ENCODE results near the gene TANGO6. TPM values are rescaled to one million over a fixed set of nuclear protein-coding genes. Genes with fewer than 3 reads are reported as not detected.

Gene TANGO6
- total and polyA plus RNA-seq, 4 donors = 10.7 to 24.8 (median 13.9) TPM

GRCh38 chr16:69089091-69089910 lies 246.0 kb downstream of the TANGO6 start:
- H3K27ac ChIP-seq (ENCODE audit: low read depth, low read length) = no peak overlapping the region

DNA sequence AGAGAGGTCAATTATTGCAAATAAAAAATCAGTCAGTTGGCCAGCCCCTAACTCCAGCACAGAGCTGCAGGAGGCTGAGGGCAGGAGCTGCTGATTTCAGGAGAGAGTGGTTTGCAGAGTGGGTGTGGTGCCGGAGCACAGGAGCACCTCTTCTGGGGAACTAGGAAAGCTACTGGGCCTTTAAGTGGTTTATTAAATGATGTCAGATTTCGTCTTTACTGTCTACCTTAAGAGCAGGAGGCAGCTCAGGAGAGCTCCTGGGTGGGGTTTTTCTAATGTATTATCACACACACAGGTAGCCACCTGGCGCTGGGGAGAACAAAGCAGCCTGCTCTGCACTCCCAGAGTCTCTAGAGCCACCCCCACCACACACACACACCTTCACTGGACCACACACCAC lies 250.6 kb downstream of the TANGO6 start:
- H3K9me3 ChIP-seq (ENCODE audit: control insufficient read depth, insufficient read depth, low read length) = no peaks in the 10 kb centered on the region
- H3K4me3 ChIP-seq (ENCODE audit: low read depth, low read length) = no peak overlapping the region
- H3K36me3 ChIP-seq (ENCODE audit: control insufficient read depth, insufficient read depth, low read length) = peaks cover 2% of the 10 kb centered on the region
- peaks cover 12% of the 10 kb centered on the region for H3K4me1 ChIP-seq (ENCODE audit: control insufficient read depth, insufficient read depth, low read length)
- DNase-seq (ENCODE audit: low read depth in 4 of 6, low spot score in 6 of 6) = no peak
- no peak overlapping the region for H3K27ac ChIP-seq (ENCODE audit: low read depth, low read length)
- 80% methylated on average over 2 of the region's 3 CpGs for WGBS (ENCODE audit: insufficient coverage)
- no peaks in the 10 kb centered on the region for H3K27me3 ChIP-seq (ENCODE audit: control insufficient read depth, insufficient read depth, low read length)

More at GRCh38 chr16:69089091-69089910, 246.0 kb downstream of the TANGO6 start:
- peaks cover 15% of the 10 kb centered on the region for H3K36me3 ChIP-seq (ENCODE audit: control insufficient read depth, insufficient read depth, low read length)
- no peaks in the 10 kb centered on the region for H3K27me3 ChIP-seq (ENCODE audit: control insufficient read depth, insufficient read depth, low read length)
- WGBS (ENCODE audit: insufficient coverage) = 42% methylated on average over 13 of the region's 16 CpGs
- no peak overlapping the region for H3K4me3 ChIP-seq (ENCODE audit: low read depth, low read length)
- no peaks in the 10 kb centered on the region for H3K9me3 ChIP-seq (ENCODE audit: control insufficient read depth, insufficient read depth, low read length)
- peaks cover 16% of the 10 kb centered on the region for H3K4me1 ChIP-seq (ENCODE audit: control insufficient read depth, insufficient read depth, low read length)
- DNase-seq (ENCODE audit: low read depth in 4 of 6, low spot score in 6 of 6) = peak in 1 of 6 donors; percentile 81

- peaks cover 2% of the 10 kb centered on the region for H3K36me3 ChIP-seq (ENCODE audit: control insufficient read depth, insufficient read depth, low read length)
- no peaks in the 10 kb centered on the region for H3K9me3 ChIP-seq (ENCODE audit: control insufficient read depth, insufficient read depth, low read length)
- no peaks in the 10 kb centered on the region for H3K27me3 ChIP-seq (ENCODE audit: control insufficient read depth, insufficient read depth, low read length)
- DNase-seq (ENCODE audit: low read depth in 4 of 6, low spot score in 6 of 6) = no peak
- 78% methylated on average over 5 of the region's 5 CpGs for WGBS (ENCODE audit: insufficient coverage)
- peaks cover 7% of the 10 kb centered on the region for H3K4me1 ChIP-seq (ENCODE audit: control insufficient read depth, insufficient read depth, low read length)
- H3K4me3 ChIP-seq (ENCODE audit: low read depth, low read length) = no peak overlapping the region
- no peak overlapping the region for H3K27ac ChIP-seq (ENCODE audit: low read depth, low read length)
Observed at GRCh38 chr16:69094501-69094900, 251.2 kb downstream of the TANGO6 start.

DNA sequence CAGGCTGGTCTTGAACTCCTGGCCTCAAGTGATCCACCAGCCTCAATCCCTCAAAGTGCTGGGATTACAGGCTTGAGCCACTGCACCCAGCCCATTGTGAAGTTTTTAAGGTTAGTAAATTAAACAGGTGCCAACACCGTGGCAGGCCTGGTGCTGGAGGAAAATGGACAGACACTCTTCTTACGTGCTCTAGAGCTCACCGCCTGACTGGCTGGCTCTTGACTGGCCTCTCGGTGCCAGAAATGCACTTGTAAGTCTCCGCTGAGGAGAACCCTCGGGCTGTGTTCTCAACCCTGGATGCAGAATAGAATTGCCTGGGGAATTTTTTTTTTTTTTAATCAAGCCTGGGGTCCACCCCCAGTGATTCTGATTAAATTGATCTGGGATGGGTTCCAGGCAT lies 251.9 kb downstream of the TANGO6 start:
- Histone ChIP-seq H3K9me3 (ENCODE audit: control insufficient read depth, insufficient read depth, low read length) (no peaks in the 10 kb centered on the region), H3K4me3 (ENCODE audit: low read depth, low read length) (no peak overlapping the region), H3K27ac (ENCODE audit: low read depth, low read length) (no peak overlapping the region), H3K4me1 (ENCODE audit: control insufficient read depth, insufficient read depth, low read length) (peaks cover 6% of the 10 kb centered on the region), H3K36me3 (ENCODE audit: control insufficient read depth, insufficient read depth, low read length) (no peaks in the 10 kb centered on the region), H3K27me3 (ENCODE audit: control insufficient read depth, insufficient read depth, low read length) (no peaks in the 10 kb centered on the region)
- WGBS (ENCODE audit: insufficient coverage) = 23% methylated on average over 5 of the region's 6 CpGs
- no peak for DNase-seq (ENCODE audit: low read depth in 4 of 6, low spot score in 6 of 6)

- Histone ChIP-seq H3K27ac (ENCODE audit: low read depth, low read length) (peak overlapping the region; percentile 8), H3K27me3 (ENCODE audit: control insufficient read depth, insufficient read depth, low read length) (peaks cover under 1% of the 10 kb centered on the region), H3K36me3 (ENCODE audit: control insufficient read depth, insufficient read depth, low read length) (no peaks in the 10 kb centered on the region), H3K4me3 (ENCODE audit: low read depth, low read length) (no peak overlapping the region), H3K9me3 (ENCODE audit: control insufficient read depth, insufficient read depth, low read length) (no peaks in the 10 kb centered on the region), H3K4me1 (ENCODE audit: control insufficient read depth, insufficient read depth, low read length) (peaks cover 18% of the 10 kb centered on the region)
- peak in 2 of 6 donors; percentile 71 to 73 for DNase-seq (ENCODE audit: low read depth in 4 of 6, low spot score in 6 of 6)
- WGBS (ENCODE audit: insufficient coverage) = 28% methylated on average over 10 of the region's 11 CpGs
Observed at GRCh38 chr16:69100071-69100691, 256.9 kb downstream of the TANGO6 start.

DNA sequence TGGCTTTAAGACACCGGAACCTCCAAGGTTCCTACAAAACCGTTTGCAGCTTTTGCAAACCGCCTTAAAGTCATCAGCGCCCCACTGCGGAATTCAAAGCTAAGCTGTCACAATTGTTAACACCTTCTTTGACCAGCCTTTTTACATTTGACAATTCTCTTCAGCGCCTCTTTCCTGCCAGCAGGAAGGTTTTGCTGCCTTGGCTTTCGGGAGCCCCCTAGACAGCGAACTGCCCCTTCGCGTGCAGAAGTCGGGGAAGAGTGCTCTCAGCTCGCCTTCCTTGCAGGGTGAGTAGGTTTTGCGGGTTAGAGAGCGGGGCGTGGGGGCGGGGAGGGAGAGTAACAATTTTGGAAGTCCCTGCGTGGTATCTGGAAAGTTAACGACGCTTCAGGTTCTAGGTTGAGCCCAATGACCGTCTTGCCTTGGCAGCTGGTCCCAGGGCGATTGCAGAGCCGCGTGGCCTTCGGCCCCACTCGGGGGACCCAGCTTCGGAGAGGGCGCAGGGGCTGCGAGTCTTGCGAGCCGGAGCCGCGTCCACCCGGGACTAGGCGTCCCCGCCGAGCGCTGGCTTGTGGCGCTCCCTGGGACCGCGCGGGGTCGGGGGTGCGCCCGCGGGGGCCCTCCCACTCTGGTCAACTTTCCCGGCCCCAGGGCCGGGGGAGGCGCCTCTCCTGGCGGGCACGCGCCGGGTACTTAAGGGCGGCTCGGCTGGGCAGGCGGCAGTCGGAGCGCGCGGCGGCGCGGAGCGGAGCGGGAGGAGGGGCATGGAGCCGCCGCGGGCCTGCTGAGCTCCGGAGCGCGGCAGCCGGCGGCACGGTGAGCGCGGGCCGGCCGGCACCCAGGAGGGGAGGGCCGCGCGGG lies 262.4 kb downstream of the TANGO6 start, which contains the start of gene HAS3:
HAS3 (plus strand) TSS at position 153 of the 861 bp plus-strand sequence. CDS start 3,743 bp downstream, outside the sequence.
- under 1% methylated on average over 80 of the region's 80 CpGs for WGBS (ENCODE audit: insufficient coverage)
- peaks cover 42% of the 10 kb centered on the region for H3K4me1 ChIP-seq (ENCODE audit: control insufficient read depth, insufficient read depth, low read length)
- H3K36me3 ChIP-seq (ENCODE audit: control insufficient read depth, insufficient read depth, low read length) = peaks cover 19% of the 10 kb centered on the region
- DNase-seq (ENCODE audit: low read depth in 4 of 6, low spot score in 6 of 6) = peak in 2 of 6 donors; percentile 82 to 93
- H3K27me3 ChIP-seq (ENCODE audit: control insufficient read depth, insufficient read depth, low read length) = peaks cover 17% of the 10 kb centered on the region
- H3K9me3 ChIP-seq (ENCODE audit: control insufficient read depth, insufficient read depth, low read length) = no peaks in the 10 kb centered on the region
- H3K4me3 ChIP-seq (ENCODE audit: low read depth, low read length) = peak within 1 kb of the TSS; percentile 43
- H3K27ac ChIP-seq (ENCODE audit: low read depth, low read length) = no peak within 1 kb of the TSS

- H3K4me1 ChIP-seq (ENCODE audit: control insufficient read depth, insufficient read depth, low read length) = peaks cover 38% of the 10 kb centered on the region
- peak in 2 of 6 donors; percentile 43 to 69 for DNase-seq (ENCODE audit: low read depth in 4 of 6, low spot score in 6 of 6)
- peak overlapping the region; percentile 43 for H3K4me3 ChIP-seq (ENCODE audit: low read depth, low read length)
- H3K27ac ChIP-seq (ENCODE audit: low read depth, low read length) = no peak overlapping the region
- 0% methylated on average over 50 of the region's 55 CpGs for WGBS (ENCODE audit: insufficient coverage)
- peaks cover 25% of the 10 kb centered on the region for H3K36me3 ChIP-seq (ENCODE audit: control insufficient read depth, insufficient read depth, low read length)
- no peaks in the 10 kb centered on the region for H3K9me3 ChIP-seq (ENCODE audit: control insufficient read depth, insufficient read depth, low read length)
- peaks cover 17% of the 10 kb centered on the region for H3K27me3 ChIP-seq (ENCODE audit: control insufficient read depth, insufficient read depth, low read length)
Observed at GRCh38 chr16:69106491-69107315, 263.4 kb downstream of the TANGO6 start.

DNA sequence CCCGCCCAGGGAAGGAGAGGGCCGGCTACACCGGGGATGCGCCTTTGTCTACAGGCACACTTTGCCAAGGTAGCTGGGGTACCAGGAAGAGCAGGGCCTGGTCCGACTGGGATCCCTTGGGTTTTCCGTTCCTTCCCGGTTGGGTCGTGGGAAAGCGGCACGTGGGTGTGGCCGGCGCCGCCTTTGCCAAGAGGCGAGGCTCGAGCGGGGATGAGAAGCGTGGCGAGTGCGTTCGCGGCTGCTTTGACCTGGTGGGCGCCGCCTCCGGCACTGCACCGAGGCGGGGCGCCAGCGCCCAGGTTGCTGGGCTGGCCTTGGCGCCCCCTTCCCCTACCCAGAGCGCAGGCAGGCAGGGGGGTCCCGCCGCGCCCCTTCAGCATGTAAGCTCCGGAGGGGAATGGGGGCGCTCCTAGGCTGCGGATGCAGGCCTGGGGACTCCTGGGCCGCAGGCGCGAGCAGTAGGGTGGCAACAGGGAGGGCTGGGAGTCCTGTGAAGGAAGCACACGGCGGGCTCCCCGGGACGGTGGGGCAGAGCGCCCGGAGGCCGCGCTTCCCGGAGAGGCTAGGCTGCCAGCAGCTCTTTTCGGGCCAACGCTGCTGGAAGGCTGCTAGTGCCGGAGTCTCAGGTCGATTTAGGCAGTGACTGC lies 264.1 kb downstream of the TANGO6 start:
- Histone ChIP-seq H3K4me1 (ENCODE audit: control insufficient read depth, insufficient read depth, low read length) (peaks cover 38% of the 10 kb centered on the region), H3K36me3 (ENCODE audit: control insufficient read depth, insufficient read depth, low read length) (peaks cover 31% of the 10 kb centered on the region), H3K9me3 (ENCODE audit: control insufficient read depth, insufficient read depth, low read length) (no peaks in the 10 kb centered on the region), H3K27ac (ENCODE audit: low read depth, low read length) (no peak overlapping the region), H3K27me3 (ENCODE audit: control insufficient read depth, insufficient read depth, low read length) (peaks cover 17% of the 10 kb centered on the region), H3K4me3 (ENCODE audit: low read depth, low read length) (peak overlapping the region; percentile 43)
- DNase-seq (ENCODE audit: low read depth in 4 of 6, low spot score in 6 of 6) = peak in 2 of 6 donors; percentile 55 to 72
- WGBS (ENCODE audit: insufficient coverage) = under 1% methylated on average over 52 of the region's 52 CpGs

All from spinal cord (tissue), 10 donors.